HG02885 (cell line): ENCODE measurements around the gene PDE6A.

Source experiments
- ATAC-seq: cut with Tn5 transposase; IDR thresholded peaks from one replicate; pipeline ENCODE4 v1.9.1; 2021; ENCODE audit warnings: mild to moderate bottlenecking; ENCODE audit not compliant: unreplicated experiment, poor library complexity

PDE6A gene

GRCh38 chr5:149823375-149823774 lies 121.2 kb downstream of the PDE6A start:
- ATAC-seq: no peak

DNA sequence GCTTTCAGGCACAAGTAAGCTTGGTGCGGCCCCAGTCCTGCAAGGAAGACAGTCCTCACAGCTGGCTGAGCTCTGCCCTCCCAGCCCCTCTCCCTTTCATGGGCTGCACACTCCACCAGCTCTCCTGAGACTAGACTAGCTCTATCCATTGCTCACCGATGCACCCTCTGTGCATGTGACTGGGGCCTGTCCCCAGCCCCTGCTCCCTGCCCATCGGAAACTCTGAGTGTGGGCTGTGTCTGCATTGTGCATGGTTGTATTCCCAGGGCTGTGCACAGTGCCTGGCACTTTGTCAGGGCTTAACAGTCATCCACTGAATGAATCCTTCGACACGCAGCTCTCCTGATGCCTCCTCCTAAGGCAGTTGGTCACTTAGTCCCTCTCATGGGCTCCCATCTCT lies 122.3 kb downstream of the PDE6A start:
- no peak for ATAC-seq

- no peak for ATAC-seq
Measured at GRCh38 chr5:149820536-149821510, 123.8 kb downstream of the PDE6A start.

DNA sequence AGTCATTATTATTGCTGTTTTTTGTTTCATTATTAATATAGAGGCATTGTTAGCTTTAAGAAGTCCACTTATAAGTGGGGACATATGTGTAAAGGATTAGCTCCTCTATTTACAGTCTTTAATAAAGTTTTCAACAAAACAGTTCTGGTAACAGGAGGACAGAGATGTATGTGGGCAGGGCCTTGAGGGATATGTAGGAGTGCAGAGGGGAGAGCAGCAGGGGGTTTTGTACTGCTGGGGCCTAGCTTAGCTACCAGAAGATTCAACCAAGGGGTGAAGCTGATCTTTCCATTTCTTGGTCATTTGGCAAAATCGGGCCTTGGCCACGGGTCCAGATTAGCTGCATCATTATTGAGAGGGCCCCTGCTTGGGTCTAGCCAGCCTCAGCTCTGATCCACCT lies 124.6 kb downstream of the PDE6A start:
- ATAC-seq: no peak

DNA sequence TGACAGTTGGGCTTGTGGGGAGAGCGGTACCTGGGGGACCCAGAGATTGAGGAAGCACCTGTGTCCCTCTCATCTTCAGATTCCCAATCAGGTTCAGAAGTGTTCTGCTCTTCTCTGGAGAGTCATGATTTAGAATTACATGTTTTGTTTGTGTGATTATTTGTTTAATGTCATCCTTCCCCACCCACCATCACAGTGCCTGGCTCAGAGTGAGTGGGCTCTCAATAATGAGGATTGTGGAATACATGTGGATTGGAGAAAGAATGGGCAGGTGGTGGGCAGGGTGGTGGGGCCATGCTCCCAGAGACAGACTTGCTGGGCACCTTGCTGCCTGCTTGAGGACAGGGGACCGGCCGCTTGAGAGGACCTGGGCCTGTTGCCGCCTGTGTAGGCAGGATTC lies 126.5 kb downstream of the PDE6A start:
- ATAC-seq: no peak

DNA sequence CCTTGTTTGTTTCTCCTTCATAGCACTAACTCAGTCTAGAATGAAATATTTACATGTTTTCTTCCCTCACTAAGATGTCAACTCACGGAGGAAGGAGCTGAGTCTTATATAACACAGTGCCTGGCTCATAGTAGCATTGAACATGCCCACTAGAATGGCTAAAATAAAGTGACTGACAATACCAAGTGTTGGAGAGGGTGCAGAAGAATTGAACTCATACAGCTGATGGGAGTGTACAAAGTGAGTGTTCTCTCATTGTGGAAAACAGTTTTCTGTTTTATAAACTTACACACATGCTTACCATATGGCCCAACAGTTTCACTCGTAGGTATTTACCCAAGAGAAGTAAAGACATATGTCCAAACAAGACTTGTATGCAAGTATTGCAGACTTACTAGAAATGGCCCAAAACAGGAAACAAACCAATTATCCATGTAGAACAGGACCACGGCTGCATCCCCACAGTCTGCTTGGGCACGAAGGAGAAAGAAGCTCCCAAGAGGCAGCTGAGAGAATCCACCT lies 127.0 kb downstream of the PDE6A start:
- ATAC-seq: no peak

- no peak for ATAC-seq
Measured at GRCh38 chr5:149816661-149817060, 127.9 kb downstream of the PDE6A start.

GRCh38 chr5:149811453-149811852 lies 133.1 kb downstream of the PDE6A start:
- no peak for ATAC-seq

- ATAC-seq: no peak
Measured at GRCh38 chr5:149810856-149811255, 133.7 kb downstream of the PDE6A start.

GRCh38 chr5:149809931-149810691 lies 134.5 kb downstream of the PDE6A start:
- no peak for ATAC-seq

DNA sequence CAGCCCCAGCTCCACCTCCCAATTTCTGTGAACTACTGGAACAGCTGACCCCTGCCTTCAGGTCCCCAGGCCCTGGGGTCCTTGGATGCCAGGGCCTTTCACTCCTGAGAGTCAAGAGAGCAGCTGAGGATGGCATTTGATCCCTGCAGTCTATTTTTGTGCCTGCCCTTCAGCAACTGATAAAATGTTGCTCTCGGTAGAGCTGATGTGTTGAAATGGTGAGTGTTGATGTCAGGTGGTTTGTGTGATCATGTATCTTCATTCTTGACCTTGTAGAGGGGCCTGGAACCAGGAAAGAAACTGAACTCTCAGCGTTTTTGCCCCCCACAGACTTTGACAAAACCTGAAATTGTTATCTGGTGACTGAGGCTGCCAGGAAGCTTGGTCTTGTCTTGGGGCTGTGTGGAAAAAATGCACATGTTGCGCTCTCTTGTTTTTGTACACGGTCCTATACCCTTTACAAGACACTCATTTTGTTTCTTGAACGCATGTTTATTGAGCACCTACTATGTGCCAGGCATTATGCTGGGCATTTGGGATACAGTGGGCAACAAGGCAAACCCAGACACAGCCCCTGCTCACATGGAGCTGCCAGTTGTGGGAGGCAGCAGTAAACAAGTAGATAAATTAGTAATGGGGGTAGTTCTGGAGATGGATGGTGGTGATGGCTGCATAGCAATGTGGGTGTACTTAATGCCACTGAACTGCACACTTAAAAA lies 136.2 kb downstream of the PDE6A start:
- ATAC-seq: no peak
